ENCODE results near the gene FBXL2.

DNA sequence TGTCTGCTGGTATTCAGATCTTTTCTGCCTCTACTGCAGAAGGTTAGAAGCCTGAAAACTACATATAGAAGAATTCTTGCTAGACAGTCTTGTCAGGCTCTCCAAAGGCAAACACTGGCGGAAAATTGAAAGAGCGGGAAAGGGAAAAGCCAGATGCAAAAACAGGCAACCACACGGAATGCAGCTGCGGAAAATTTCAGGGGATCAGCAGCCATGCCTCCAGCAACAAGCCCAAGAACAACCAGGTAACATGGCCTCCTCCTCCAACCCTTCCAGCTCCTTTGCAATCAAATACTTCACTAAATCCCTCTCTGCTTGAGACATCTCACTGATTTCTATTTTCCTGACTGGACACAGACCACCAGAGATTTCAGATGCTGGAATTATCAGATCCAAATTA, 153.3 kb downstream of the FBXL2 start:
- TF ChIP-seq, protein P1, sequence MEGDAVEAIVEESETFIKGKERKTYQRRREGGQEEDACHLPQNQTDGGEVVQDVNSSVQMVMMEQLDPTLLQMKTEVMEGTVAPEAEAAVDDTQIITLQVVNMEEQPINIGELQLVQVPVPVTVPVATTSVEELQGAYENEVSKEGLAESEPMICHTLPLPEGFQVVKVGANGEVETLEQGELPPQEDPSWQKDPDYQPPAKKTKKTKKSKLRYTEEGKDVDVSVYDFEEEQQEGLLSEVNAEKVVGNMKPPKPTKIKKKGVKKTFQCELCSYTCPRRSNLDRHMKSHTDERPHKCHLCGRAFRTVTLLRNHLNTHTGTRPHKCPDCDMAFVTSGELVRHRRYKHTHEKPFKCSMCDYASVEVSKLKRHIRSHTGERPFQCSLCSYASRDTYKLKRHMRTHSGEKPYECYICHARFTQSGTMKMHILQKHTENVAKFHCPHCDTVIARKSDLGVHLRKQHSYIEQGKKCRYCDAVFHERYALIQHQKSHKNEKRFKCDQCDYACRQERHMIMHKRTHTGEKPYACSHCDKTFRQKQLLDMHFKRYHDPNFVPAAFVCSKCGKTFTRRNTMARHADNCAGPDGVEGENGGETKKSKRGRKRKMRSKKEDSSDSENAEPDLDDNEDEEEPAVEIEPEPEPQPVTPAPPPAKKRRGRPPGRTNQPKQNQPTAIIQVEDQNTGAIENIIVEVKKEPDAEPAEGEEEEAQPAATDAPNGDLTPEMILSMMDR (IDR thresholded peaks at IDR 0.05): no peak
- TF ChIP-seq POLR2A (IDR thresholded peaks at IDR 0.05): no peak

All from suprapubic skin (tissue), 3 donors.